ENCODE measurements around the gene DHX34.
"Not testable (repeated sequence)": the region's sequence is repeated elsewhere in the genome, so short reads cannot be mapped to it uniquely, and the experiment has no call there.

The DHX34 gene

GRCh38 chr19:47323872-47324271 lies 25.2 kb upstream of the DHX34 start:
- DNase-seq (ENCODE audit: extremely low spot score): no peak
- POLR2A ChIA-PET: no interaction called here
- CTCF ChIA-PET: no interaction called here
- TF ChIP-seq, protein P1, sequence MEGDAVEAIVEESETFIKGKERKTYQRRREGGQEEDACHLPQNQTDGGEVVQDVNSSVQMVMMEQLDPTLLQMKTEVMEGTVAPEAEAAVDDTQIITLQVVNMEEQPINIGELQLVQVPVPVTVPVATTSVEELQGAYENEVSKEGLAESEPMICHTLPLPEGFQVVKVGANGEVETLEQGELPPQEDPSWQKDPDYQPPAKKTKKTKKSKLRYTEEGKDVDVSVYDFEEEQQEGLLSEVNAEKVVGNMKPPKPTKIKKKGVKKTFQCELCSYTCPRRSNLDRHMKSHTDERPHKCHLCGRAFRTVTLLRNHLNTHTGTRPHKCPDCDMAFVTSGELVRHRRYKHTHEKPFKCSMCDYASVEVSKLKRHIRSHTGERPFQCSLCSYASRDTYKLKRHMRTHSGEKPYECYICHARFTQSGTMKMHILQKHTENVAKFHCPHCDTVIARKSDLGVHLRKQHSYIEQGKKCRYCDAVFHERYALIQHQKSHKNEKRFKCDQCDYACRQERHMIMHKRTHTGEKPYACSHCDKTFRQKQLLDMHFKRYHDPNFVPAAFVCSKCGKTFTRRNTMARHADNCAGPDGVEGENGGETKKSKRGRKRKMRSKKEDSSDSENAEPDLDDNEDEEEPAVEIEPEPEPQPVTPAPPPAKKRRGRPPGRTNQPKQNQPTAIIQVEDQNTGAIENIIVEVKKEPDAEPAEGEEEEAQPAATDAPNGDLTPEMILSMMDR (IDR thresholded peaks at IDR 0.05; ENCODE audit: control extremely low read depth, extremely low read depth, low read depth, missing control alignments): no peak

GRCh38 chr19:47324502-47324901 lies 24.6 kb upstream of the DHX34 start:
- ChIA-PET POLR2A (no interaction called here), CTCF (interaction anchor here (1.1 kb wide), 1 partner anchor 24 kb away, joined by 3 read pairs; no protein-coding TSS in a partner anchor)
- TF ChIP-seq, protein P1 (IDR thresholded peaks at IDR 0.05; ENCODE audit: control extremely low read depth, extremely low read depth, low read depth, missing control alignments): no peak
- DNase-seq (ENCODE audit: extremely low spot score): no peak

- ChIA-PET CTCF (interaction anchor here (1.2 to 2.8 kb wide), 2 partner anchors 19 to 61 kb away, joined by 3 to 14 read pairs; partner anchors contain the start of gene DHX34), POLR2A (no interaction called here)
- DNase-seq (ENCODE audit: extremely low spot score): no peak
- TF ChIP-seq, protein P1 (IDR thresholded peaks at IDR 0.05; ENCODE audit: control extremely low read depth, extremely low read depth, low read depth, missing control alignments): no peak
Measured at GRCh38 chr19:47330466-47330869, 18.6 kb upstream of the DHX34 start.

- TF ChIP-seq, protein P1 (IDR thresholded peaks at IDR 0.05; ENCODE audit: control extremely low read depth, extremely low read depth, low read depth, missing control alignments): no peak
- CTCF ChIA-PET: interaction anchor here (2.8 kb wide), 1 partner anchor 18 kb away, joined by 14 read pairs; the partner anchor contains the start of gene DHX34
- POLR2A ChIA-PET: no interaction called here
Measured at GRCh38 chr19:47331490-47331889, 17.6 kb upstream of the DHX34 start.

DNA sequence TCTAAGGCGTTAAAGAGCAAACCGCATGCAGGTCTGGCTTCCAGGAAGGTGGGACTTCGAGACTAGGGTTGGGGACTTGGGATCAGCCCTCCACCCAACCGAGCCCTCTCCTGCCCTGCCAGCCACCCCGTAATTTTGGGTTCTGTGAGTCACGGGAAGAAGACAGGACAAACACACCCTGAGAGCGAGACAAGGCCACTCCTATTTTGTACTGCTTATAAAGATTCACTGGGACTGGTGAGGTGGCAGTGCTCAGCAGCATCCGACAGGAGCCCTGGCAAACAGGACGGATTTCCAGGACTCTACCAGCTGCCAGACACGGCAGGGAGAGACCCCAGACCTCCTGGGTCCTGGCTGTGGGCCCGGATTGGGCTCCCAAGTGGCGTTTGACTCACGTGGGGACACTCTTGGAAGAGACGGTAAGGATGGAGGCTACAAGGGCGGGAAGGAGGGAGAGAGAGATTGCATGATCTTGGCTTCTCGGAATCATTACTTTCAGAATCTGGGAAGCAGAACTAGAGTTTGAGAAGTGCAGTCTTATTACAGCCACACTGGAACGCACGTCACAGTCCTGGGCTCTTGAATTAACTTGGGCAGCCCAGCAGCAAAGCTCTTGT lies 17.1 kb upstream of the DHX34 start, which contains the start of gene C5AR2:
C5AR2 (plus strand) TSS at position 245 of the 617 bp plus-strand sequence. CDS start 8,625 bp downstream, outside the sequence.
- TF ChIP-seq, protein P1 (IDR thresholded peaks at IDR 0.05; ENCODE audit: control extremely low read depth, extremely low read depth, low read depth, missing control alignments): no peak
- no peak for DNase-seq (ENCODE audit: extremely low spot score)
- ChIA-PET CTCF (no interaction called here), POLR2A (no interaction called here)

More at GRCh38 chr19:47331490-47331889, 17.6 kb upstream of the DHX34 start:
- no peak for DNase-seq (ENCODE audit: extremely low spot score)

GRCh38 chr19:47336765-47337718 lies 12.1 kb upstream of the DHX34 start:
- CTCF ChIA-PET: interaction anchor here (1.3 to 8.2 kb wide), 2 partner anchors 12 to 49 kb away, joined by 4 to 39 read pairs; partner anchors contain the start of gene DHX34
- POLR2A ChIA-PET; DNase-seq (ENCODE audit: extremely low spot score): not testable (repeated sequence)
